ENCODE results near the gene CNTNAP2. TPM values are rescaled to one million over a fixed set of nuclear protein-coding genes. Genes with fewer than 3 reads are reported as not detected.

CNTNAP2 gene
- total and polyA plus RNA-seq, 2 donors from 2014 or later: 0.06 to 0.13 TPM

DNA sequence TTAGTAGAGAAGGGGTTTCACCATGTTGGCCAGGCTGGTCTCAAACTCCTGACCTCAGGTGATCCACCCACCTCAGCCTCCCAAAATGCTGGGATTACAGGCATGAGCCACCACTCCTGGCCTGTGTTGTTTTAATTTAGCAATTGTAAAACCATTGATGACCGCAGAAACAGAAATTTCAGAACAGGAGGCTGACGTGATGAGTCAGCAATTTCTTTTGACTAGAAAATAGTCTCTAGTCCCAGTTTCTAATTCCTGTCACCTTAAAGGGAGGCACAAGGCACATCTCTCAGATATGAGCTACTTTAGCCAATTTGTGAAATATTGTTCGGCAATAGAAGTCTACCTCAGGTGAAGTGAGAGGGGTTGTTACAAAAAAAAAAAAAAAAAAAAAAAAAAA lies 2033.1 kb downstream of the CNTNAP2 start:
- intact Hi-C loops (cut with DNase I): no loop called here
- peaks cover 0 to 7% (median 3%) of the 10 kb centered on the region in 3 donors for H3K4me1 ChIP-seq (ENCODE audit: control insufficient read depth in 2 of 3, insufficient read depth in 2 of 3, low read depth in 1 of 3, low read length in 3 of 3)
- no peak for FAIRE-seq
- TF ChIP-seq, protein P1, sequence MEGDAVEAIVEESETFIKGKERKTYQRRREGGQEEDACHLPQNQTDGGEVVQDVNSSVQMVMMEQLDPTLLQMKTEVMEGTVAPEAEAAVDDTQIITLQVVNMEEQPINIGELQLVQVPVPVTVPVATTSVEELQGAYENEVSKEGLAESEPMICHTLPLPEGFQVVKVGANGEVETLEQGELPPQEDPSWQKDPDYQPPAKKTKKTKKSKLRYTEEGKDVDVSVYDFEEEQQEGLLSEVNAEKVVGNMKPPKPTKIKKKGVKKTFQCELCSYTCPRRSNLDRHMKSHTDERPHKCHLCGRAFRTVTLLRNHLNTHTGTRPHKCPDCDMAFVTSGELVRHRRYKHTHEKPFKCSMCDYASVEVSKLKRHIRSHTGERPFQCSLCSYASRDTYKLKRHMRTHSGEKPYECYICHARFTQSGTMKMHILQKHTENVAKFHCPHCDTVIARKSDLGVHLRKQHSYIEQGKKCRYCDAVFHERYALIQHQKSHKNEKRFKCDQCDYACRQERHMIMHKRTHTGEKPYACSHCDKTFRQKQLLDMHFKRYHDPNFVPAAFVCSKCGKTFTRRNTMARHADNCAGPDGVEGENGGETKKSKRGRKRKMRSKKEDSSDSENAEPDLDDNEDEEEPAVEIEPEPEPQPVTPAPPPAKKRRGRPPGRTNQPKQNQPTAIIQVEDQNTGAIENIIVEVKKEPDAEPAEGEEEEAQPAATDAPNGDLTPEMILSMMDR (IDR thresholded peaks at IDR 0.05; ENCODE audit: borderline replicate concordance, extremely low read depth, insufficient read depth): no peak
- no peak for DNase-seq
- H3K36me3 ChIP-seq (ENCODE audit: control insufficient read depth in 2 of 3, insufficient read depth in 3 of 3, low read length in 3 of 3): no peaks in the 10 kb centered on the region
- no peaks in the 10 kb centered on the region for H3K27me3 ChIP-seq (ENCODE audit: control insufficient read depth, insufficient read depth, low read length)
- H3K4me3 ChIP-seq (ENCODE audit: low read length in 3 of 3): no peak overlapping the region
- H3K9me3 ChIP-seq (ENCODE audit: control insufficient read depth in 2 of 3, insufficient read depth in 1 of 3, low read length in 3 of 3): peaks cover 0 to 8% (median 0%) of the 10 kb centered on the region in 3 donors
- H3K27ac ChIP-seq (ENCODE audit: low read depth in 2 of 2, low read length in 2 of 2): no peak overlapping the region
- no peak overlapping the region for H3K9ac ChIP-seq (ENCODE audit: low read length in 3 of 3)

DNA sequence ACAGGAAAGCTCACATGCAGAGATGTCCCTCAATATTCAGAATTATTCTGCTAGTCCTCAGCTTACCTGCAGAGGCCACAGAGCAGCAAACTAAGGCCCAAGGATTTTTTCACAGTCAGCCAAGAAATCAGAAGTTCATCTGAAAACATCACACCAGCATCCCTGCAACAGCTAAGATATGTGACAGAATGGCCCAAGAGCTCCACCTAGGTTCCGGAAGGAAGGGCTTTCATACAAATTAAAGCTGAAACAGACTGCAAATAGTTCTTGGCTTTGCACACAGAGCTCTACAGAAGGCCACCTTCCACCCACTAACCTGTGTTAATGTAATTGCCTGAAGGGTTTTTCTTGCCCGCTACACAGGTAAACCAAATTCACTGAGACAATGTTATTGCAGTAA lies 2035.2 kb downstream of the CNTNAP2 start:
- intact Hi-C loops (cut with DNase I): no loop called here
- no peaks in the 10 kb centered on the region for H3K27me3 ChIP-seq (ENCODE audit: control insufficient read depth, insufficient read depth, low read length)
- H3K9ac ChIP-seq (ENCODE audit: low read length in 3 of 3): no peak overlapping the region
- peaks cover 0 to 8% (median 0%) of the 10 kb centered on the region in 3 donors for H3K9me3 ChIP-seq (ENCODE audit: control insufficient read depth in 2 of 3, insufficient read depth in 1 of 3, low read length in 3 of 3)
- DNase-seq (no peak), FAIRE-seq (no peak)
- TF ChIP-seq, protein P1 (IDR thresholded peaks at IDR 0.05; ENCODE audit: borderline replicate concordance, extremely low read depth, insufficient read depth): no peak
- H3K27ac ChIP-seq (ENCODE audit: low read depth in 2 of 2, low read length in 2 of 2): no peak overlapping the region
- no peak overlapping the region for H3K4me3 ChIP-seq (ENCODE audit: low read length in 3 of 3)
- peaks cover 0 to 7% (median 3%) of the 10 kb centered on the region in 3 donors for H3K4me1 ChIP-seq (ENCODE audit: control insufficient read depth in 2 of 3, insufficient read depth in 2 of 3, low read depth in 1 of 3, low read length in 3 of 3)
- no peaks in the 10 kb centered on the region for H3K36me3 ChIP-seq (ENCODE audit: control insufficient read depth in 2 of 3, insufficient read depth in 3 of 3, low read length in 3 of 3)

DNA sequence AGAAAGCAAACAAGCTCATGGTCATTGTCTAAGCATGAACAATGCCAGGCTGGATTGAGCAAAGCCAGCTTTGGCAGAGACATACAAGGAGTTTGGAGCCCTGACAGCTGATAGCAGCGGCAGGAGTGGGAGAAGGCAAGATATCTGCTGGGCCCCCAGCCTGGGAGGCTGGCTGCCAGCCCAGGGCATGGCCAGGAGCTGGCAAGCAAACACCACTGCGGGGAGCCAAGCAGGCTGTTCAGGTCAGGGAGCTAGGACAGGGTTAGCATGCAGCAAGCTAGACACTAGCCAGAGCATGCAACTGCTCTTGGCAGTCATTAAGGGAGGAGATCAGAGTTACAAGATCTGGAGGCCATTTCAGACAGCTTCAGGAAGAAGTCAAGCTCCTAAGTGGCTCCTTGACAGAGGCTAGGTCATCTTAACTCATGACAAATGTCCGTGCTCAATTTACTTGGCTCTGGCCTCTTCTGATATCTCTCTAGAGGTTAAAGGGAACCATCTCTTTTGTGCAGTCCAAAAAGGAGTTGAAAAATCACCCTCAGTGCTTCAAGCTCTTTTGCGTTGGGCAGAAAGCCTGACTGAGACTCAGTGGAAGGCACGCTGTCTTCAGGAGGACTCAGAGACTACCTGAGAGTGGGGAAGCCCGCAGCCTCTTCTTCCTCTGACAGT lies 2037.1 kb downstream of the CNTNAP2 start:
- FAIRE-seq: no peak
- peak in 4 of 5 donors; percentile 14 to 83 (median 28) for DNase-seq
- no peak overlapping the region for H3K9ac ChIP-seq (ENCODE audit: low read length in 3 of 3)

More for the DNA sequence above, 2037.1 kb downstream of the CNTNAP2 start:
- TF ChIP-seq, protein P1 (IDR thresholded peaks at IDR 0.05; ENCODE audit: borderline replicate concordance, extremely low read depth, insufficient read depth): no peak
- Histone ChIP-seq H3K36me3 (ENCODE audit: control insufficient read depth in 2 of 3, insufficient read depth in 3 of 3, low read length in 3 of 3) (no peaks in the 10 kb centered on the region), H3K4me3 (ENCODE audit: low read length in 3 of 3) (no peak overlapping the region), H3K4me1 (ENCODE audit: control insufficient read depth in 2 of 3, insufficient read depth in 2 of 3, low read depth in 1 of 3, low read length in 3 of 3) (peaks cover 0 to 7% (median 3%) of the 10 kb centered on the region in 3 donors), H3K27me3 (ENCODE audit: control insufficient read depth, insufficient read depth, low read length) (no peaks in the 10 kb centered on the region), H3K27ac (ENCODE audit: low read depth in 2 of 2, low read length in 2 of 2) (peak overlapping the region in 1 of 2 donors; percentile 29), H3K9me3 (ENCODE audit: control insufficient read depth in 2 of 3, insufficient read depth in 1 of 3, low read length in 3 of 3) (peaks cover 0 to 8% (median 0%) of the 10 kb centered on the region in 3 donors)
- intact Hi-C loops (cut with DNase I): no loop called here
